ENCODE data around the gene MFSD12. TPM values are rescaled to one million over a fixed set of nuclear protein-coding genes. Genes with fewer than 3 reads are reported as not detected.

The MFSD12 gene
- polyA plus RNA-seq, 6 donors from 2014 or later: 19.1 to 37.6 (median 26.7) TPM

DNA sequence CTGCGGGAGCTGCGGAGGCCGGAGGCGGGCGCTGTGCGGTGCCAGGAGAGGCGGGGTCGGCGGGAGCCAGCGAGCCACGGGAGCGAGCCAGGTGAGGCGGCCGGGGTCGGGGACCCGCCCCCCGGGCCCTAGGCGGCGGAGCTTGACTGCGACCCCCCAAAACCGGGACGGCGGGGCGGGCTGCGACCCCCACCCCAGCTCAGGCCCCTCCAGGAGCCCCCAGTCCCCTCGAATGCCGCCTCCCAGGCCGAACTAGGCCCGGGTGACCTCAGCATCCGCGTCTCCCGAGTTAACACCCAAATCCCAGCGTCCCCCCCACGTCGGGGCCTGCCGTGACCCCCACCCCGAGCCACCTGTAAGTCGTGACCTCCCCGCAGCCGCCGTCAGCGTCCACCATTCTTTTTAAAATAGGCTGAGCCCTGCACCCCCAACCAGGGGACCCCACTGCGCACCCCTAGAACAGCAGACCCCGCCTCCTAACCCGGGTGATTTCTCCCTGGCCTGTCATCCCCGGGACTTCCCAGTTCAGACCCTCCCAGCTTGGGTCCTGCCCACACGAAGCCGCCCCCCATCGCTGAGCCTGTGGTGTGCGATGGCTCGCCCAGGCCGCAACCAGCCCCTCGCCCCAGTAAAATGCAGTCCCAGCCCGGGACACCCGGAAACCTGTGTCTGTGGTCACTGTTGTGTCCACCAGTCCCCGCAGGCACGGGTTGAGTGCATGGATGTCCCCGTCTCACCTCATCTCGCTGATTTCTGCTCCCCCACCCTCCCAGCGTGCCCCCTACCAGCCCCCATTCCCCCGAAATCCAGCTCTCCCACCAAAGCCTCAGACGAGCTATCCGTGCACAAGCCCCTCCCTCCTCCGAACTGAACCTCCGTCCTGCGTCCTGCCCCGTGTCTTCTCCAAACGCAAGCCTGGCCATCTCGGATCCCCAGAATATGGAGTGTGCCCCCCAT lies 50.7 kb downstream of the MFSD12 start:
- peaks cover 32 to 54% (median 46%) of the 10 kb centered on the region in 3 donors for H3K4me1 Mint-ChIP-seq

GRCh38 chr19:3505598-3506383 lies 51.6 kb downstream of the MFSD12 start, which contains the start of gene FZR1:
Gene FZR1 (plus strand): TSS chr19:3506311. CDS start chr19:3522990, 16,679 bp downstream.
- Mint-ChIP-seq H3K4me1 (peaks cover 35 to 49% (median 48%) of the 10 kb centered on the region in 3 donors), H3K27ac (peak within 1 kb of the TSS; percentile 98 to 100 (median 100)), H3K4me3 (peak within 1 kb of the TSS; percentile 89 to 96 (median 95)), H3K9me3 (peaks cover 0 to 3% (median 0%) of the 10 kb centered on the region in 7 donors), H3K27me3 (no peaks in the 10 kb centered on the region), H3K36me3 (peaks cover 0 to 11% of the 10 kb centered on the region in 2 donors)
- DNase-seq (peak; percentile 100), ATAC-seq (ENCODE audit: low read depth in 2 of 2) (peak; percentile 84 to 90)

More for the DNA sequence above, 50.7 kb downstream of the MFSD12 start:
- H3K36me3 Mint-ChIP-seq: peaks cover 0 to 11% of the 10 kb centered on the region in 2 donors
- DNase-seq (peak; percentile 29), ATAC-seq (ENCODE audit: low read depth in 2 of 2) (peak; percentile 5 to 6)
- H3K27me3 Mint-ChIP-seq: no peaks in the 10 kb centered on the region
- peak overlapping the region; percentile 39 to 98 (median 94) for H3K27ac Mint-ChIP-seq
- H3K9me3 Mint-ChIP-seq: no peaks in the 10 kb centered on the region
- peak overlapping the region; percentile 88 to 96 (median 93) for H3K4me3 Mint-ChIP-seq

DNA sequence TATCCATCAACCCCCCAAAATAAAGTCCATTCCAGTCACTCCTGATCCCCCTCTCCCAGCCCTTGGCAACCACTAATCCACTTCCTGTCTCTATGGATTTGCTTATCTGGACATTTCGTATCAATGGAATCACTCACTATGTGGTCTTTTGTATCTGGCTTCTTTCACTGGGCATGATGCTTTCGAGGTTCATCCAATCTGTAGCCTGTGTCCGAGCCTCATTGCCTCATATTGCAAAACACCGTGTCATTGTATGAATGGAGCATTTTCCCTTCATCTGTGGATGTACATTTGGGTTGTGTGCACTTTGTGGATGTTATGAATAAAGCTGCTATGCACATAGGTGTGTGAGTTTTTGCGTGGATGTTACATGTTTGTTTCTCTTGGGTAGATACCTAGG lies 52.7 kb downstream of the MFSD12 start:
- DNase-seq: no peak

GRCh38 chr19:3503036-3503572 lies 54.3 kb downstream of the MFSD12 start:
- no peaks in the 10 kb centered on the region for H3K27me3 Mint-ChIP-seq
- H3K9me3 Mint-ChIP-seq: peaks cover 0 to 5% (median 0%) of the 10 kb centered on the region in 7 donors
- DNase-seq (no peak), ATAC-seq (ENCODE audit: low read depth in 2 of 2) (no peak)
- no peaks in the 10 kb centered on the region for H3K36me3 Mint-ChIP-seq
- H3K4me1 Mint-ChIP-seq: peaks cover 32 to 43% (median 41%) of the 10 kb centered on the region in 3 donors
- H3K27ac Mint-ChIP-seq: peak overlapping the region in 1 of 6 donors; percentile 67
- H3K4me3 Mint-ChIP-seq: peak overlapping the region in 1 of 8 donors; percentile 89

More for the DNA sequence above, 52.7 kb downstream of the MFSD12 start:
- ATAC-seq (ENCODE audit: low read depth in 2 of 2): no peak
- H3K4me1 Mint-ChIP-seq: peaks cover 36 to 47% (median 44%) of the 10 kb centered on the region in 3 donors
- H3K36me3 Mint-ChIP-seq: peaks cover 0 to 7% of the 10 kb centered on the region in 2 donors
- peak overlapping the region; percentile 98 to 100 (median 100) for H3K27ac Mint-ChIP-seq
- H3K27me3 Mint-ChIP-seq: no peaks in the 10 kb centered on the region
- peaks cover 0 to 5% (median 0%) of the 10 kb centered on the region in 7 donors for H3K9me3 Mint-ChIP-seq
- peak overlapping the region in 5 of 8 donors; percentile 89 to 96 (median 95) for H3K4me3 Mint-ChIP-seq

- no peaks in the 10 kb centered on the region for H3K27me3 Mint-ChIP-seq
- H3K36me3 Mint-ChIP-seq: no peaks in the 10 kb centered on the region
- peaks cover 28 to 41% (median 37%) of the 10 kb centered on the region in 3 donors for H3K4me1 Mint-ChIP-seq
- DNase-seq: no peak
- no peak for ATAC-seq (ENCODE audit: low read depth in 2 of 2)
- H3K27ac Mint-ChIP-seq: peak overlapping the region in 1 of 6 donors; percentile 24
- H3K4me3 Mint-ChIP-seq: peak overlapping the region in 1 of 8 donors; percentile 4
- H3K9me3 Mint-ChIP-seq: peaks cover 0 to 5% (median 0%) of the 10 kb centered on the region in 7 donors
These were observed 55.6 kb downstream of the MFSD12 start for GRCh38 chr19:3501780-3502179.

DNA sequence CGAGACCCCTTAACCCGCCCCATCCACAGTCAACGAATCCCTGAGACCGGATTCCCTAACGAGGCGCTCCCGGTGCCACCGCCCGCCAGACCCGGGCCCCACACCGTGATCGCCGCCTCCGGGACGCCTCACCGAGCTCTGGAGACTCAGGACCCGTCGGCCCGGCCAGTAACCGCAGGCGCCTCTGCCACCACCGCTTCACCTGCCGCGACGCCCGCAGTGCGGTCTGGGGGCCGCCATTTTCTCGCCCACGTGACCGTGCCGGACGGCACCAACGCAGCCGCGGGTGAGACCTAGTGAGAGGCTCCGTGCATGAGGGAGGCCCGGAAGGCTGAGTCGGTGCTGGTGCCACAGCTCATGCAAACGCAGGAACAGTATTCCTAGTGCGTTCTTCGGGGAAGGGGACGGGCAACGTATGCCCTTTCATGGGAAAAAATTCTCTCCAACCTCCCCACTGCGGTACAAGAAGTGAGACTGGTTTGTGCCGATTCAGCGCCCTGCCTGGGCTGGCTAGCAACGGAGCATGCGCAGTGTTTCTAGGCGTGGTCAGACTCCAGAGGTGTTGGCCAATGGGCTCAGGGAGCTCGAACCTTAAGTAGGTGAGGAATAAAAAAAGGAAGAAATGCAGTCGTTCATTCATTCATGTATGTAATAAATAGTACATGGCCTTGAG lies 56.8 kb downstream of the MFSD12 start, which contains the start of gene DOHH:
Gene DOHH, minus strand, starts transcription at position 246 of the 673 bp plus-strand sequence. CDS start 3,860 bp downstream, outside the sequence.
- Mint-ChIP-seq H3K4me1 (peaks cover 22 to 37% (median 29%) of the 10 kb centered on the region in 3 donors), H3K27ac (peak within 1 kb of the TSS; percentile 96 to 99 (median 98)), H3K4me3 (peak within 1 kb of the TSS; percentile 92 to 98 (median 94)), H3K27me3 (no peaks in the 10 kb centered on the region), H3K9me3 (peaks cover 0 to 5% (median 0%) of the 10 kb centered on the region in 7 donors), H3K36me3 (no peaks in the 10 kb centered on the region)
- DNase-seq (peak; percentile 93), ATAC-seq (ENCODE audit: low read depth in 2 of 2) (peak; percentile 88 to 90)

GRCh38 chr19:3499738-3500428 lies 57.5 kb downstream of the MFSD12 start:
- ATAC-seq (ENCODE audit: low read depth in 2 of 2) (peak in 1 of 2 donors; percentile 3), DNase-seq (no peak)
- no peaks in the 10 kb centered on the region for H3K27me3 Mint-ChIP-seq
- H3K27ac Mint-ChIP-seq: peak overlapping the region; percentile 96 to 99 (median 98)
- H3K4me3 Mint-ChIP-seq: peak overlapping the region; percentile 92 to 98 (median 94)
- H3K4me1 Mint-ChIP-seq: peaks cover 21 to 30% (median 26%) of the 10 kb centered on the region in 3 donors
- H3K9me3 Mint-ChIP-seq: peaks cover 0 to 5% (median 0%) of the 10 kb centered on the region in 7 donors
- no peaks in the 10 kb centered on the region for H3K36me3 Mint-ChIP-seq

DNA sequence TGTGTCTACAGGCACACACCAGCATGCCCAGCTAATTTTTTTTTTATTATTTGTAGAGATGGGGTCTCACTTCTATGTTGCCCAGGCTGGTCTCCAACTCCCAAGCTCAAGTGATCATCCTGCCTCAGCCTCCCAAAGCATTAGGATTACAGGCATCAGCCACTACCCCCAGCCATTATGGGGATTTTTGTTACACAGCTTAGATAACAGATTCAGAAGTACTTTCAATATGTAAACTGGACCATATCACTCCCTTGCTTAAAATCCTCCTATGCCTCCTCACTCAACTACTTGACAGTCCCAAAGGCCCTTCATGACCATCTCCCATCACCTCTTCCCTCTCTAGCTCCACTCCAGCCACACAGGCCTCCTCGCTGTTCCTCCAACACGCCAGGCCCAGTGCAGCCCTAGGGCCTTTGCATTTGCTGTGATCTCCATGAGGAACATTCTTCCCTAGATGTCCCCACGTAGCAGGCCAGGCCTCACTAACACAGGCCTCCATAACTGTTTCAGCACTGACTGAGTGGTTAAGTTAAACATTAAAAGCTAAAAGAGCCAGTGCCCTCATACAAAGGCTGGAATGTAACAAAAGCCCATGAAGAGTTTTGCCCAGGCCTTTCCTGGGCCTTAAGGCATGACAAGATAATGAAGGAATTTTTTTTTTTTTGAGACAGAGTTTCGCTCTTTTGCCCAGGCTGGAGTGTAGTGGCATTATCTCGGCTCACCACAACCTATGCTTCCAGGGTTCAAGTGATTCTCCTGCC lies 59.4 kb downstream of the MFSD12 start:
- Mint-ChIP-seq H3K4me1 (peaks cover 16 to 30% (median 26%) of the 10 kb centered on the region in 3 donors), H3K36me3 (peaks cover 0 to under 1% of the 10 kb centered on the region in 2 donors), H3K27ac (peak overlapping the region in 2 of 6 donors; percentile 45 to 86), H3K4me3 (peak overlapping the region in 4 of 8 donors; percentile 16 to 92 (median 36)), H3K9me3 (peaks cover 0 to 5% (median 0%) of the 10 kb centered on the region in 7 donors), H3K27me3 (no peaks in the 10 kb centered on the region)
- DNase-seq (no peak), ATAC-seq (ENCODE audit: low read depth in 2 of 2) (no peak)

GRCh38 chr19:3496392-3497273 lies 60.8 kb downstream of the MFSD12 start:
- H3K27me3 Mint-ChIP-seq: no peaks in the 10 kb centered on the region
- no peak for DNase-seq
- peak overlapping the region in 1 of 6 donors; percentile 6 for H3K27ac Mint-ChIP-seq
- peaks cover 0 to 6% of the 10 kb centered on the region in 2 donors for H3K36me3 Mint-ChIP-seq
- H3K4me1 Mint-ChIP-seq: peaks cover 20 to 30% (median 26%) of the 10 kb centered on the region in 3 donors
- peaks cover 0 to 5% (median 0%) of the 10 kb centered on the region in 7 donors for H3K9me3 Mint-ChIP-seq
- ATAC-seq (ENCODE audit: low read depth in 2 of 2): no peak
- peak overlapping the region in 1 of 8 donors; percentile 92 for H3K4me3 Mint-ChIP-seq

GRCh38 chr19:3494559-3494958 lies 62.8 kb downstream of the MFSD12 start:
- Mint-ChIP-seq H3K27ac (peak overlapping the region in 1 of 6 donors; percentile 63), H3K36me3 (peaks cover 0 to 6% of the 10 kb centered on the region in 2 donors), H3K9me3 (no peaks in the 10 kb centered on the region), H3K4me1 (peaks cover 12 to 20% (median 16%) of the 10 kb centered on the region in 3 donors), H3K4me3 (no peak overlapping the region), H3K27me3 (no peaks in the 10 kb centered on the region)
- DNase-seq (no peak), ATAC-seq (ENCODE audit: low read depth in 2 of 2) (no peak)
